Psoas muscle (tissue), 8 donors: ENCODE data around the gene RNF123. TPM values are rescaled to one million over a fixed set of nuclear protein-coding genes. Genes with fewer than 3 reads are reported as not detected.

Experiments used
- ATAC-seq, 4 donors: fragments of 200-7000 bp; cut with Tn5 transposase; one replicate each; pipeline ENCODE4 v1.9.1; 2020; ENCODE audit warnings: moderate library complexity in 3 of 4, mild to moderate bottlenecking in 2 of 4
- DNase-seq, 2 donors: peaks; one replicate each; pipeline ENCODE4 v3.0.0-alpha.2; 2020
- H3K27ac ChIP-seq: fragments of 200-600 bp; one replicate; pipeline ENCODE4 v1.8.0; 2022
- H3K27me3 ChIP-seq, 3 donors: fragments of 200-600 bp in 1 of 3; one replicate each; pipeline versions ENCODE4 v1.6.1 to v1.8.0; 2013 to 2022; ENCODE audit warnings: low read length in 2 of 3, mild to moderate bottlenecking in 2 of 3, moderate library complexity in 1 of 3; ENCODE audit not compliant: insufficient read depth in 3 of 3
- H3K36me3 ChIP-seq, 2 donors: fragments of 200-600 bp in 1 of 2; one replicate each; pipeline versions ENCODE4 v1.6.1 to v1.8.0; 2013 to 2022; ENCODE audit warnings: low read depth in 1 of 2, mild to moderate bottlenecking in 1 of 2, moderate library complexity in 1 of 2; ENCODE audit not compliant: insufficient read depth in 1 of 2
- H3K4me1 ChIP-seq: fragments of 200-600 bp; one replicate; pipeline ENCODE4 v1.8.0; 2022
- H3K4me3 ChIP-seq: fragments of 200-600 bp; one replicate; pipeline ENCODE4 v1.8.0; 2022; ENCODE audit warnings: mild to moderate bottlenecking
- H3K9me3 ChIP-seq: fragments of 200-600 bp; one replicate; pipeline ENCODE4 v1.8.0; 2022
- CTCF ChIP-seq: fragments of 200-600 bp; IDR thresholded peaks from one replicate; pipeline ENCODE4 v1.8.0; 2022; ENCODE audit warnings: antibody characterized with exemption
- WGBS, 3 donors: extraction: QIAGEN DNeasy Blood & Tissue Kit; methylation state at CpG; one replicate each; pipeline versions ENCODE4 v1.1.6 to v1.1.7; 2013; 5-methylcytosine and 5-hydroxymethylcytosine counted together
- intact Hi-C, 2 donors: fragments of 100-400 bp; cut with DNase I; formaldehyde crosslinking; loops; one replicate each; pipeline versions ENCODE4 v1.11.0 to v1.14.2; 2022
- polyA plus RNA-seq, 3 donors: library from polyadenylated mRNA; stranded (reverse); fragments of 200-250 nt; gene quantifications; one replicate each; pipeline ENCODE4 v1.2.3, GENCODE V29; 2013
- total RNA-seq, 4 donors: library from RNA; stranded (reverse); fragmentation: NEBNext Ultra II Directional in 2 of 4; extraction: Animal tissue kit (Norgen Biotek cat#: 25700) in 2 of 4; gene quantifications; one replicate each; pipeline versions ENCODE4 v1.2.1 to v1.2.4, GENCODE V29; 2021 to 2023
- donor health status: healthy with polysubstance abuse.
- donor health status: DM: no; HTN: no; CAD: no; lungs with moderate emphysema.
- donor health status: Bipolar disorder and iron deficiency.
- donor health status: healthy.
- donor health status: DM: yes; HTN: yes; CAD: no.
- donor health status: DM: no; HTN: no; CAD: no.
- donor health status: DM: no; HTN: no; CAD: no.
- donor health status: DM: yes; HTN: yes; CAD: no.

Gene RNF123
- total and polyA plus RNA-seq, 7 donors, result 36.1 to 170 (median 105) TPM

DNA sequence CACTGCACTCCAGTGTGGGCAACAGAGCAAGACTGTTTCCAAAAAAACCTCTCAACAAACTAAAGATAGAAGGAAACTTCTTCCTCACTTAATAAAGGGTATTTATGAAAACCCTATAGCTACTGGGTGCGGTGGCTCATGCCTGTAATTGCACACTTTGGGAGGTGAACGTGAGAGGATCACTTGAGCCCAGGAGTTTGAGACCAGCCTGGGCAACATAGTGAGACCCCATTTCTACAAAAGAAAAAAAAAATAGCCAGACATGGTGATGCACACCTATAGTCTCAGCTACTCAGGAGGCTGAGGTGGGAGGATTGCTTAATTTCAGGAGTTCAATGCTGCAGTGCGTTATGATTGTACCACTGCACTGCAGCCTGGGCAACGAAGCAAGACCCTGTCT is 74.6 kb downstream of the RNF123 start:
- peaks cover 2% of the 10 kb centered on the region for H3K4me1 ChIP-seq
- ATAC-seq, result no peak
- H3K36me3 ChIP-seq, result peaks cover 0 to 2% of the 10 kb centered on the region in 2 donors
- 96 to 99% (median 98%) methylated on average over 4 of the region's 4 CpGs for WGBS, 3 donors
- DNase-seq, result no peak
- no peak for TF ChIP-seq CTCF
- intact Hi-C loops, result no loop called here
- no peaks in the 10 kb centered on the region for H3K9me3 ChIP-seq
- no peak overlapping the region for H3K27ac ChIP-seq
- no peaks in the 10 kb centered on the region for H3K27me3 ChIP-seq
- H3K4me3 ChIP-seq, result no peak overlapping the region

DNA sequence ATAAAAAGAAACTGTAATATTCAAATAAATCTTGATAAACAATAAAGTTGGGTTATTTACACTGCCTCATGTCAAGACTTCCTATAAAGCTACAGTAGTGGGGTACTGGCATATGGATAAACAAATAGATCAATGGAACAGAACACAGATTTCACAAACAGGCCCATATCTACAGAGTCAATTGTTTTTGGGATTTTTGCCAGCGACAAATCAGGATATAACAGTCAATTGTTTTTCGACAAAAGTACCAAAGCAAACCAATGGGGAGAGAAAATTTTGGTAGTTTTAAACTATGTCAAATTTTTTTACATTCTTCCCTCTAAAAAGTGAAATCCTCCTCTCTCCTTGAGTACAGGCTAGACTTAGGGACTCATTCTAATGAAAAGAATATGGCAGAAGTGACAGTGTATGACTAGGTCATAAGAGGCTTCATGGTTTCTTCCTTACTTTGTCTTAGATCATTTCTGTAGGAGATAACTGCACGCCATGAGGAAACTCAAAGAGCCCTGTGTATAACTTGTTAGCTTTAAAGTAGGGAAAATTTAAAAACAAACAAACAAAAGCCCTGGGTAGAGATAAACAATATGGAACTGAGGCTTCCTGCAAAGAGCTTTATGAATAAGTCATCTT is 80.0 kb downstream of the RNF123 start:
- 92 to 95% (median 93%) methylated on average over 3 of the region's 3 CpGs for WGBS, 3 donors
- Histone ChIP-seq H3K9me3 (no peaks in the 10 kb centered on the region), H3K36me3 (peaks cover 0 to 12% of the 10 kb centered on the region in 2 donors), H3K4me3 (no peak overlapping the region), H3K4me1 (peaks cover 4% of the 10 kb centered on the region), H3K27me3 (no peaks in the 10 kb centered on the region), H3K27ac (no peak overlapping the region)
- ATAC-seq, result no peak
- intact Hi-C loops, result no loop called here
- no peak for TF ChIP-seq CTCF
- no peak for DNase-seq

GRCh38 chr3:49769926-49770325 is 80.6 kb downstream of the RNF123 start:
- Histone ChIP-seq H3K4me3 (no peak overlapping the region), H3K9me3 (no peaks in the 10 kb centered on the region), H3K27me3 (no peaks in the 10 kb centered on the region), H3K36me3 (peaks cover 0 to 12% of the 10 kb centered on the region in 2 donors), H3K27ac (no peak overlapping the region), H3K4me1 (peaks cover 7% of the 10 kb centered on the region)
- no peak for TF ChIP-seq CTCF
- intact Hi-C loops, result no loop called here
- DNase-seq, result no peak
- ATAC-seq, result no peak

Other genes with a start within 250 kb of the RNF123 start
- 100 to 1,000 TPM in 3 of 4 donors, 10 to 100 TPM in 1; 67.6 to 159 (median 139) TPM for gene DAG1, start 219.3 kb upstream of the RNF123 start, total RNA-seq
- gene DAG1, start 219.3 kb upstream of the RNF123 start, polyA plus RNA-seq, result 10 to 100 TPM; 35.1 to 73.2 (median 42.1) TPM
- gene BSN, start 135.1 kb upstream of the RNF123 start, total RNA-seq, result under 1 TPM; 0.22 to 0.95 (median 0.47) TPM
- under 1 TPM; 0.08 to 0.20 (median 0.10) TPM for gene BSN, start 135.1 kb upstream of the RNF123 start, polyA plus RNA-seq
- 100 to 1,000 TPM; 115 to 189 (median 165) TPM for gene APEH, start 15.2 kb upstream of the RNF123 start, total RNA-seq
- gene APEH, start 15.2 kb upstream of the RNF123 start, polyA plus RNA-seq, result 100 to 1,000 TPM in 1 of 3 donors, 10 to 100 TPM in 2; 70.8 to 109 (median 89.1) TPM
- gene MST1, start 83 bp upstream of the RNF123 start, total RNA-seq, result 1 to 10 TPM; 3.2 to 7.0 (median 4.7) TPM
- 1 to 10 TPM; 1.4 to 4.5 (median 2.0) TPM for gene MST1, start 83 bp upstream of the RNF123 start, polyA plus RNA-seq
- gene AMIGO3, start 30.1 kb downstream of the RNF123 start, total RNA-seq, result under 1 TPM in 1 of 4 donors, not detected in 3; 0.36 TPM
- gene AMIGO3, start 30.1 kb downstream of the RNF123 start, polyA plus RNA-seq, result under 1 TPM; 0.38 to 0.94 (median 0.49) TPM
- 10 to 100 TPM in 2 of 4 donors, 1 to 10 TPM in 2; 9.3 to 14.5 (median 11.1) TPM for gene GMPPB, start 34.4 kb downstream of the RNF123 start, total RNA-seq
- gene GMPPB, start 34.4 kb downstream of the RNF123 start, polyA plus RNA-seq, result 10 to 100 TPM; 12.5 to 30.7 (median 22.2) TPM
- 10 to 100 TPM; 11.6 to 16.1 (median 13.1) TPM for gene IP6K1, start 97.0 kb downstream of the RNF123 start, total RNA-seq
- gene IP6K1, start 97.0 kb downstream of the RNF123 start, polyA plus RNA-seq, result 10 to 100 TPM in 1 of 3 donors, 1 to 10 TPM in 2; 9.1 to 15.5 (median 9.5) TPM
- not detected for gene CDHR4, start 110.3 kb downstream of the RNF123 start, total RNA-seq
- gene CDHR4, start 110.3 kb downstream of the RNF123 start, polyA plus RNA-seq, result under 1 TPM in 2 of 3 donors, not detected in 1; 0.03 to 0.28 TPM
- 10 to 100 TPM in 1 of 4 donors, 1 to 10 TPM in 3; 2.2 to 20.1 (median 3.6) TPM for gene INKA1, start 113.7 kb downstream of the RNF123 start, total RNA-seq
- gene INKA1, start 113.7 kb downstream of the RNF123 start, polyA plus RNA-seq, result 1 to 10 TPM; 2.4 to 5.2 (median 3.6) TPM
- gene UBA7, start 124.4 kb downstream of the RNF123 start, total RNA-seq, result 10 to 100 TPM in 1 of 4 donors, 1 to 10 TPM in 3; 4.9 to 10.4 (median 7.3) TPM
- 1 to 10 TPM; 3.3 to 4.2 (median 4.1) TPM for gene UBA7, start 124.4 kb downstream of the RNF123 start, polyA plus RNA-seq
- 1 to 10 TPM in 2 of 4 donors, under 1 TPM in 2; 0.36 to 1.2 (median 0.81) TPM for gene TRAIP, start 167.0 kb downstream of the RNF123 start, total RNA-seq
- gene TRAIP, start 167.0 kb downstream of the RNF123 start, polyA plus RNA-seq, result 1 to 10 TPM; 1.3 to 4.6 (median 2.0) TPM
- gene CAMKV, start 180.3 kb downstream of the RNF123 start, total RNA-seq, result not detected
- under 1 TPM in 1 of 3 donors, not detected in 2; 0.09 TPM for gene CAMKV, start 180.3 kb downstream of the RNF123 start, polyA plus RNA-seq
- 1 to 10 TPM in 1 of 4 donors, under 1 TPM in 3; 0.39 to 1.7 (median 0.70) TPM for gene MST1R, start 214.3 kb downstream of the RNF123 start, total RNA-seq
- under 1 TPM; 0.38 to 0.95 (median 0.57) TPM for gene MST1R, start 214.3 kb downstream of the RNF123 start, polyA plus RNA-seq
- gene MON1A, start 240.3 kb downstream of the RNF123 start, total RNA-seq, result 10 to 100 TPM; 13.7 to 15.9 (median 15.0) TPM
- 10 to 100 TPM; 19.3 to 37.8 (median 28.3) TPM for gene MON1A, start 240.3 kb downstream of the RNF123 start, polyA plus RNA-seq